HG03135 (cell line): ENCODE measurements around the gene KRTAP1-4.
"Not testable (repeated sequence)": the region's sequence is repeated elsewhere in the genome, so short reads cannot be mapped to it uniquely, and the experiment has no call there.

Experiments
- ATAC-seq: cut with Tn5 transposase; IDR thresholded peaks from one replicate; pipeline ENCODE4 v1.9.1; 2021; ENCODE audit warnings: mild to moderate bottlenecking, moderate library complexity; ENCODE audit not compliant: unreplicated experiment

The KRTAP1-4 gene

GRCh38 chr17:41008811-41009210 is 21.2 kb downstream of the KRTAP1-4 start, which contains the start of gene KRTAP3-1:
KRTAP3-1 (minus strand) TSS chr17:41009128; CDS start chr17:41009074, 54 bp downstream.
- ATAC-seq, result no peak

DNA sequence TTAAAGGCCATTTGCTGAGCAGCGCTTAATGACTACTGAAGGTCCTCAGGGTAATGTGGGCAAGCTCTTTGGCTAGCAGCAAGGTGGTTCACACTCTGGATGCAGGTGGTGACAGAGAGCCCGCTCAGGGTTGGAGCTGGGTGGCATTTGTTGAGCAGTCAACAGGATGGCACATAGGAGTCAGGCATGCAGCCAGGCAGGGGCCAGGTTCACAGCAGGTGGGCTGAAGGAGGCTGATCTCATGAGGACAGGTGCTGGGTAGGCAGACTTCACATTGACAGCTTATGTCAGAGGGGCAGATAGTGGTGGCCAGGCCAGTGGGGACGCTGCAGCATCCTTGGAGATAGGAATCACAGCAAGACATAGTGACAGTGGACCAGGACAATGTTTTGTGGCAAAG is 25.6 kb downstream of the KRTAP1-4 start:
- no peak for ATAC-seq

DNA sequence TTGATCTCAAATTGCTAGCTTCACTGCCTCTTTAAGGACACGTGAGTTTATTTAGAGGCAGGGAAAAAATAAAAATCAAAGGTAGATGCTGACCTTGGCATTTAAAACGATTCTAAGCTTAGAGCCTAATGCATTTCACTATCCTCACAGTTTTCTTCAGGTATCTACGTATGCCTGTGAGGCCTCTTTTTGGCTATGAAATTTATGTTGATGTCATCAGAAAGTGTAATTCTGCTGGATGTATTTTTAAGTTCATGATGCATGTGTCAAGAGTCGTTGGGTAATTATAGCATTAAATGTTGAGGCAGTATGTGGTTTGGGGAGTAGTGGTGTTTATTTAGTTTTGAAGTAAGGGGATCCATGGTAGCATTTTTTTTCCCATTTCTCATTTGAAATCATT is 26.1 kb downstream of the KRTAP1-4 start:
- no peak for ATAC-seq

DNA sequence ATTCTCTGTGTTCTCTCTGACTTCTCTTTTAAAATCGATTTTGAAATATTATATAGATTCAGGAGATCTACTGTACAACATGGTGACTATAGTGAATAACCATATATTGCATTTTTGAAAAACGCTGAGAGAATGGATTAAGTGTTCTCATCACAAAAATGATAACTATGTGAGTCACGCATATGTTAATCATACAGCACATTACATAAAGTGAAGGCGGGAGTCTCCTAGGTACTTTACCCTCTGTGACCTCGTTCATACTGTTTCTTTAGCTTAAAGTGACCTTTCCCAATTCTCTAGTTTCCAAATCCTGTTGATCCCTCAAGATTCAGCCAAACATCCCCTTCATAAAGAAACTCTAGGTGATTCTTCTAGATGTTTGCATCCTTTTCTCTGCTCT is 27.2 kb downstream of the KRTAP1-4 start:
- ATAC-seq, result no peak

DNA sequence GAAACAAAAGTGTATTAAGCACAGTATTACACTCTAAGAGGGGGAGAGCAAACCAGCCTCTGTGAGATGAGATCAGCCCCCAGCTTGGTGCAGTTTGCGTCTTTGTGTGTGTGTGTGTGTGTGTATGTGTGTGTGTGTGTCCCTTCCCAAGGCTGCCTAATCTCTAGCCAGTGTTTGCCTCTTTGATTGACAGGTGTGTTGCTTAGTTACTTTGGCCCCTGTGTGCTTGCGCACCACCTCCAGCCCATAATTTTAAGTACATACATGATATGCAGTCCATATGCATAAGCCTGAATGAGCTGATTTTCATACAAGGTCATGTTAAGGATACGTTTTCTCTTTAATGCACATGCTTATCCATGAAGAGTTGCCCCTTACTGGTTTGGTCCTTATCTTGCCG is 28.2 kb downstream of the KRTAP1-4 start:
- no peak for ATAC-seq

- not testable (repeated sequence) for ATAC-seq
Measured at GRCh38 chr17:40999563-40999962, 30.4 kb downstream of the KRTAP1-4 start, which contains the start of gene KRTAP3-2. KRTAP3-2 (minus strand) TSS chr17:40999906; CDS start chr17:40999853, 53 bp downstream.

GRCh38 chr17:40997361-40997760 is 32.6 kb downstream of the KRTAP1-4 start:
- ATAC-seq, result no peak

DNA sequence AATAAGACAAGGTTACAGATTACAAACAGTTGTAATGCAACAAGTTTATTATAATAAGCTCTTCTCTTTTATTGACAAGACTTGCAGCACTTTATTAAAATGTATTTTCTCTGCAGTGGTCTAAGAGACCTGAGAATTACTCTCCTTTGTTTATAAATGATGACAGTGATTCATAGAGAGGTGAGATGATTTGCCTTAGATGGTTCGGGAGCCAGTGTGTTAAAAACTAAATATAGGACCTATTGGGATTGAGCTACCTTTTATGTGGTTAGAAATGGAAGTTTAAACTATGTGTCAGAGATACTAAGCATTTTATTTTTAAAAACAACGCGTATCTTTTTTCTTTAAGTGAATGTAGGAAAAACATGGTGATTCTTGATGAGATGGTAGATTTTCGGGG is 33.2 kb downstream of the KRTAP1-4 start:
- ATAC-seq, result no peak

DNA sequence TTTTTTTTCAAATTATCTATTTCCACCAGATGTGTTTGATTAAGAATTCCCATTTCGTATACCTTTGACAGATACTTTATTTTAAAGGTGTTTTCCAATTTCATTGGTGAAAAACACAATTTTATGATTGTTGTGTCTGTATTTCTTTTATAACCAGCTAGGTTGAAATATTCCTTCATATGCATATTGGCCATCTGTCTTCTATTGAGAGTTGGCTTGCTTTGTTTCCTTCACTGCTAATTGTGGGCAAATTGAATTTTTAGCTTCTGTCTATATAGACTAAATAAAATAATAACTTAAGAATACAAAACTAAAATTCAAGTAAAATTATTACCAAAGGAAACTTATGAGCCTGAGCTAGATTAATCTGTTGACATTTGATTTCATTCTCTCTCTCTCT is 34.9 kb downstream of the KRTAP1-4 start:
- ATAC-seq, result no peak

GRCh38 chr17:40993839-40994238 is 36.2 kb downstream of the KRTAP1-4 start, which contains the start of gene KRTAP3-3:
KRTAP3-3 (minus strand) TSS chr17:40994164; CDS start chr17:40994097, 67 bp downstream.
- ATAC-seq, result no peak

DNA sequence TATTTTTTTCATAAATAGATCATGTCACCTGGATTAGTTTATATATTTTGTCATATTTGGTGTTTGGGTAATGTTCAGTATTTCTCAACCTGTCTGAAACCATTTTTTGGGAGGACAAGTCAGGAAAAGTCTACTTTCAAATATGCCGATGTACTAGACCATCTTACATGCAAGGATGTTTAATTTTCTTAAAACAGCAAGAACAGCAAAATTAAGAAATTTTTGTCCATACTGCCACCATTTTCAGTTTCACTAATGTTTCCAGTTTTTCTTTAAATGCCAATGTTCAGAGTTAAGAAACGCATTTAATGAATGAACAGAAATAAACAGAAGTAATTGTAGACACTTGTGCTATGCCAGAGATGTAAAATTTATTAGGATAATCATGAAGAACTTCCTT is 36.9 kb downstream of the KRTAP1-4 start:
- ATAC-seq, result no peak

GRCh38 chr17:40992666-40993065 is 37.3 kb downstream of the KRTAP1-4 start:
- ATAC-seq, result no peak

GRCh38 chr17:40986920-40987319 is 43.1 kb downstream of the KRTAP1-4 start:
- no peak for ATAC-seq

DNA sequence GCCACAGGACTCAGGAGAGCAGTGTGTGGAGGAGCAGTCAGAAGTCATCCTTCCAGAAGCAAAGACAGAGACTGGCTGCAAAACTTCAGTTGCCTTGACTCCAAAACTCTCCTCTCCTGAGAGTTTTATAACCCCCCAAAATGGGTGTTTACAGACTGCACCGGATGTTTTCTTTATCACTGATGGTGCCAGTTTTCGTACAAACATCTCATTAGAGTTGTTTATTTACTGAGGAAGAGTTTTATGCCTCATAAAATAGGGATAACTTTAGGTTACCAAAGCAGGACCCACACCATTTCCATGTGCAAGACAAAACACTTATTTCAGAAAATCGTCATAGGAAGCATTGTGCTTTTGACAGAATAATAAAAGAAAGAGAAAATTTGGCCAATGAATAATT is 45.8 kb downstream of the KRTAP1-4 start, which contains the start of gene KRT40:
KRT40 (minus strand) TSS at position 101 of the 400 bp plus-strand sequence; CDS start at position 48, 53 bp downstream.
- no peak for ATAC-seq

- no peak for ATAC-seq
Measured at GRCh38 chr17:40981115-40981514, 48.9 kb downstream of the KRTAP1-4 start.

DNA sequence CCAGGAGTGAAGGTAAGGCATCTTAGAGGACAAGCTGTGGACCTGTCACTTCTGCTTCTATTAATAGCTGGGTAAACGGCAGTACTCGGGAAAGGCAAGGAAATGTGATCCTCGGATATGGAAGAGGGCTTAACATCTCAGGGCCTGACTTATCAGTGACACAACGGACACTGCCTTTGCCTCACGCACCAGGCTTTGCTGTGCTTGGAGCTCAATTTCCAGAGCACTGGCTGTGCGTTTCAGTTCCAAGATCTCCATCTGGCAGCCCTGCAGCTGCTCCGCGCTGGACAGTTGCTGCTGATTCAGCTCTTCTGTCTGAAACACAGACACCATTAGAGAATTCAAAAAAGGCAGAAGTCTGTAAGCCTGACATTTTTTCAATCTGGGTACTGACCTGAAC is 49.4 kb downstream of the KRTAP1-4 start:
- ATAC-seq, result no peak

- no peak for ATAC-seq
Measured at GRCh38 chr17:40980117-40980516, 49.9 kb downstream of the KRTAP1-4 start.
